Measurements from ENCODE around the gene RASGRF1. TPM values are rescaled to one million over a fixed set of nuclear protein-coding genes. Genes with fewer than 3 reads are reported as not detected.

Gene RASGRF1
- total RNA-seq, 1 donor from 2014 or later: not detected

DNA sequence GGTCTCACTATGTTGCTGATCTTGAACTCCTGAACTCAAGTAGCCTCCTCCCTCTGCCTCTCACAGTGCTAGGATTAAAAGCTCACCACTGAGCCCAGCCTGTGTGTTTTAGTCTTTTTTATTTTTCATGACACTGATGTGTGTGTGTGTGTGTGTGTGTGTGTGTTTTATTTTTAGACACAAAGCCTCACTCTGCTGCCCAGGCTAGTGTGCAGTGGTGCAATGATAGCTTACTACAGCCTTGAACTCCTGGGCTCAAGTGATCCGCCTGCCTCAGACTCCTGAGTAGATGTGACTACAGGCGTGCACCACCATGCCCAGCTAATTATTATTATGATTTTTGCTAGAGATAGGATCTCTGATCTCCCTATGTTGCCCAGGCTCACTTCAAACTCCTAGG lies 122.5 kb downstream of the RASGRF1 start:
- intact Hi-C loops (cut with micrococcal nuclease): no loop called here
- no peaks in the 10 kb centered on the region for H3K9me3 ChIP-seq (replicated peaks)
- no peak overlapping the region for H3K4me3 ChIP-seq
- no peak for DNase-seq
- no peak overlapping the region for H3K27ac ChIP-seq (replicated peaks)
- no peaks in the 10 kb centered on the region for H3K36me3 ChIP-seq
- no peaks in the 10 kb centered on the region for H3K27me3 ChIP-seq (ENCODE audit: low read depth)
- TF ChIP-seq, protein P1, sequence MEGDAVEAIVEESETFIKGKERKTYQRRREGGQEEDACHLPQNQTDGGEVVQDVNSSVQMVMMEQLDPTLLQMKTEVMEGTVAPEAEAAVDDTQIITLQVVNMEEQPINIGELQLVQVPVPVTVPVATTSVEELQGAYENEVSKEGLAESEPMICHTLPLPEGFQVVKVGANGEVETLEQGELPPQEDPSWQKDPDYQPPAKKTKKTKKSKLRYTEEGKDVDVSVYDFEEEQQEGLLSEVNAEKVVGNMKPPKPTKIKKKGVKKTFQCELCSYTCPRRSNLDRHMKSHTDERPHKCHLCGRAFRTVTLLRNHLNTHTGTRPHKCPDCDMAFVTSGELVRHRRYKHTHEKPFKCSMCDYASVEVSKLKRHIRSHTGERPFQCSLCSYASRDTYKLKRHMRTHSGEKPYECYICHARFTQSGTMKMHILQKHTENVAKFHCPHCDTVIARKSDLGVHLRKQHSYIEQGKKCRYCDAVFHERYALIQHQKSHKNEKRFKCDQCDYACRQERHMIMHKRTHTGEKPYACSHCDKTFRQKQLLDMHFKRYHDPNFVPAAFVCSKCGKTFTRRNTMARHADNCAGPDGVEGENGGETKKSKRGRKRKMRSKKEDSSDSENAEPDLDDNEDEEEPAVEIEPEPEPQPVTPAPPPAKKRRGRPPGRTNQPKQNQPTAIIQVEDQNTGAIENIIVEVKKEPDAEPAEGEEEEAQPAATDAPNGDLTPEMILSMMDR (IDR thresholded peaks at IDR 0.05; ENCODE audit: borderline replicate concordance): no peak
- H3K4me1 ChIP-seq: peaks cover 5% of the 10 kb centered on the region

DNA sequence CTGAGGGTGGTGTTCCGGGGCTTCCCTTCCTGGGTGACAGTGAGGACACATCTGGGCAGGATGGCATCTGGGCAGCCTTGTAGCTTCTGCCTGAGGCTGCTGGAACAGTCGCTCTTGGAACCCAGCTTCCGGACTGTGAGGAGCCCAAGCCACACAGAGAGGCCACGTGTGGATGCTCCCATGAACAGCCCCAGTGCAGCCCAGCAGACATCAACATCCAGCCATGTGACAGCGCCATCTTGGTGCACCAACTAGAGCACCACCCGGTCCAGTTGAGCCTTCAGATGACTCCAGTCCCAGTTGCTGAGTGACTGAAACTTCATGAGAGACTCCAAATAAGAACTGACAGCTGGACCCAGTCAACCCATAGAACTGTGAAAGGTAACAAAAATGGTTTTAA lies 130.3 kb downstream of the RASGRF1 start:
- Histone ChIP-seq H3K4me3 (no peak overlapping the region), H3K4me1 (no peaks in the 10 kb centered on the region), H3K9me3 (replicated peaks) (no peaks in the 10 kb centered on the region), H3K27me3 (ENCODE audit: low read depth) (peaks cover 5% of the 10 kb centered on the region), H3K36me3 (no peaks in the 10 kb centered on the region), H3K27ac (replicated peaks) (no peak overlapping the region)
- DNase-seq: no peak
- TF ChIP-seq, protein P1 (IDR thresholded peaks at IDR 0.05; ENCODE audit: borderline replicate concordance): no peak
- intact Hi-C loops (cut with micrococcal nuclease): no loop called here

DNA sequence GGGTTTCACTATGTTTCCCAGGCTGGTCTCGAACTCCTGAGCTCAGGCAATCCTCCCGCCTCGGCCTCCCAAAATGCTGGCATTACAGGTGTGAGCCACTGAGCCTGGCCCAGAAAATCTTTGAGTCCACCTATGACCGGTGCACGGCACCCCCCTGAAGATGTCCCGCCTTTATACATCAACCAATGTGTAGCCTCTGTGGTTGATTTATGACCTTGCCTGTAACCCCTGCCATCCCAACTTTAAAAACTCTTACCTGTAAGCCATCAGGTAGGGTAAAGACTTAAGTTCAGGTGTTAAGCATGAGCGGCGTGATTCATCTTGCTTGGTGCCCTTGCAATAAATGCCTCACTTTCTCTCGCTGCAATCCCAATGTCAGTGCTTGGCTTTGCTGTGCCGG lies 131.2 kb downstream of the RASGRF1 start:
- Histone ChIP-seq H3K9me3 (replicated peaks) (no peaks in the 10 kb centered on the region), H3K27me3 (ENCODE audit: low read depth) (peaks cover 5% of the 10 kb centered on the region), H3K4me3 (no peak overlapping the region), H3K4me1 (no peaks in the 10 kb centered on the region), H3K36me3 (no peaks in the 10 kb centered on the region), H3K27ac (replicated peaks) (no peak overlapping the region)
- intact Hi-C loops (cut with micrococcal nuclease): no loop called here
- TF ChIP-seq, protein P1 (IDR thresholded peaks at IDR 0.05; ENCODE audit: borderline replicate concordance): no peak
- no peak for DNase-seq

DNA sequence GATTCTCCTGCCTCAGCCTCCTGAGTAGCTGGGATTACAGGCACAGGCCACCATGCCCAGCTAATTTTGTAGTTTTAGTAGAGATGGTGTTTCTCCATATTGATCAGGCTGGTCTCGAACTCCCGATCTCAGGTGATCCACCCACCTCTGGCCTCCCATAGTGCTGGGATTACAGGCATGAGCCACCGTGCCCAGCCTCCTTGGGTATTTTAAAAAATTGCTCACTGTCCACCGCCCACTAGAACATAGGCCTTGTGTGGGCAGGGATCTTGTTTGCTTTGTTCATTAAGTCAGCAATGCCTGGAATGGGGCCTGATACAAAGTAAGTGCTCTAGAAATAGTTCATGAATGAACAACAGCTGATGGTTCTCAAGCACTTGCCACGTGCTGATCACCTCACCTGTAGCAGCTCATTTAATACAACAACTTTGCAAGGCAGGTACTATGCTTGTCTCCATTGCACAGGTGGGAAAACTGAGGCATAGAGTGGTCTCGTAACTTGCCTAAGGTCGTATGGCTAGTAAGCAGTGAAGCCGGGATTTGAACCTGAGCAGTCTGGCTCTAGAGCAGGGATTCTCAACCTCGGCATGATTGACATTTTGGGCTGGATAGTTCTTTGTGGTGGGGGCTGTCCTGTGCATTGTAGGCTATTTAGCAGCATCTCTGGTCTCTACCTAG lies 133.0 kb downstream of the RASGRF1 start:
- Histone ChIP-seq H3K27ac (replicated peaks) (no peak overlapping the region), H3K4me1 (peaks cover 3% of the 10 kb centered on the region), H3K27me3 (ENCODE audit: low read depth) (peaks cover 5% of the 10 kb centered on the region), H3K36me3 (no peaks in the 10 kb centered on the region), H3K4me3 (no peak overlapping the region), H3K9me3 (replicated peaks) (no peaks in the 10 kb centered on the region)
- TF ChIP-seq, protein P1 (IDR thresholded peaks at IDR 0.05; ENCODE audit: borderline replicate concordance): no peak
- DNase-seq: no peak
- intact Hi-C loops (cut with micrococcal nuclease): no loop called here

DNA sequence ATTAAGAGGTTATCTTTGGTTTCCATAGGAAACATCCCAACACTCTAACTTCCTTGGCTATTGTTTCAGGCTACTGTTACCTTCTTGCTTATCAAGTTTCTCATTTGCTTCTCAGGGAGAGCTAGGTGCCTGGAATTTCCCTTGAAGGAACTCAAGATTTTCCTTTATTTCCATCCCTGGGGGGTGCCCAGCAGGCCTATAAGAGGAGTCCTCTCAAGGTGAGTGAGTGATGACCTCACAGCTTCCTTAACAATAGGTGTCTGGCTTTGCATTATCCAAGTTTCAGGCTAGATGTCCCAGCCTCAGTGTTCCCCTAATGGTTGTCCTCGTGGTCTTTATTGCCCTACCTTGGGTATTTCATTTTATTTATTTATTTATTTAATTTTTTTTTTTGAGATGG lies 133.6 kb downstream of the RASGRF1 start:
- intact Hi-C loops (cut with micrococcal nuclease): no loop called here
- Histone ChIP-seq H3K9me3 (replicated peaks) (no peaks in the 10 kb centered on the region), H3K36me3 (no peaks in the 10 kb centered on the region), H3K4me3 (no peak overlapping the region), H3K27ac (replicated peaks) (no peak overlapping the region), H3K27me3 (ENCODE audit: low read depth) (peaks cover 5% of the 10 kb centered on the region), H3K4me1 (peaks cover 9% of the 10 kb centered on the region)
- no peak for DNase-seq
- TF ChIP-seq, protein P1 (IDR thresholded peaks at IDR 0.05; ENCODE audit: borderline replicate concordance): no peak

Measured in left ventricle myocardium inferior (tissue), 1 donor.